Gastroesophageal sphincter (tissue), 4 donors: ENCODE results near the gene GADD45B. TPM values are rescaled to one million over a fixed set of nuclear protein-coding genes. Genes with fewer than 3 reads are reported as not detected.

Source experiments
- ATAC-seq: fragments of 150-250 bp; one replicate; pipeline ENCODE4 v1.9.1; 2016; ENCODE audit warnings: mild to moderate bottlenecking, moderate library complexity
- H3K27ac ChIP-seq, 4 donors: fragments of 200-600 bp; sonication (generic) in 3 of 4; 1 replicate in 3 of 4; 2 replicates in 1 of 4; pipeline ENCODE4 v1.5.1; 2016 to 2019
- H3K27me3 ChIP-seq: fragments of 200-600 bp; sonication (generic); one replicate; pipeline ENCODE4 v1.5.1; 2019
- H3K36me3 ChIP-seq, 2 donors: fragments of 200-600 bp; sonication (generic); one replicate each; pipeline ENCODE4 v1.5.1; 2019; ENCODE audit warnings: control low read depth in 1 of 2
- H3K4me1 ChIP-seq, 3 donors: fragments of 200-600 bp; sonication (generic); 1 replicate in 2 of 3; 2 replicates in 1 of 3; pipeline ENCODE4 v1.5.1; 2016 to 2019; ENCODE audit warnings: control low read depth in 2 of 3
- H3K4me3 ChIP-seq, 2 donors: fragments of 200-600 bp; sonication (generic); one replicate each; pipeline ENCODE4 v1.5.1; 2019; ENCODE audit warnings: mild to moderate bottlenecking in 1 of 2, moderate library complexity in 1 of 2
- H3K9me3 ChIP-seq, 3 donors: fragments of 200-600 bp; sonication (generic); one replicate each; pipeline ENCODE4 v1.5.1; 2017 to 2019; ENCODE audit warnings: control low read depth in 2 of 3
- EP300 ChIP-seq: sonication (generic); formaldehyde crosslinking; IDR thresholded peaks from one replicate; pipeline ENCODE4 v1.6.1; 2017; ENCODE audit warnings: antibody characterized with exemption, mild to moderate bottlenecking
- POLR2A ChIP-seq, 2 donors: fragments of 450-650 bp; IDR thresholded peaks; one replicate each; pipeline ENCODE4 v1.6.1; 2017; ENCODE audit warnings: antibody characterized with exemption in 2 of 2, mild to moderate bottlenecking in 2 of 2, moderate library complexity in 1 of 2
- POLR2AphosphoS5 ChIP-seq: sonication (generic); formaldehyde crosslinking; IDR thresholded peaks from one replicate; pipeline ENCODE4 v1.6.1; 2017; ENCODE audit warnings: antibody characterized with exemption
- WGBS, 2 donors: methylation state at CpG; one replicate each; pipeline ENCODE4 v1.1.5; 2018; ENCODE audit warnings: low coverage in 1 of 2; 5-methylcytosine and 5-hydroxymethylcytosine counted together
- total RNA-seq, 4 donors: library from RNA; depleted of rRNA; stranded (reverse); fragments of >200 nt; gene quantifications; one replicate each; pipeline ENCODE4 v1.1.0, GENCODE V29; 2016
- TF ChIP-seq, protein P1 (sequence below), 4 experiments: fragments of 200-600 bp in 2 of 4; fragments of 450-650 bp in 2 of 4; sonication (generic) in 1 of 4; IDR thresholded peaks; one replicate each; pipeline ENCODE4 v1.5.1; 2017 to 2019; ENCODE audit warnings: antibody characterized with exemption in 4 of 4, mild to moderate bottlenecking in 2 of 4, moderate library complexity in 2 of 4

The GADD45B gene
- total RNA-seq, 4 donors from 2014 or later, result 69.9 to 374 (median 88.7) TPM

GRCh38 chr19:2444251-2445002 lies 31.5 kb upstream of the GADD45B start:
- TF ChIP-seq EP300 (no peak), POLR2A (IDR thresholded peaks at IDR 0.05) (no peak), POLR2AphosphoS5 (no peak)
- TF ChIP-seq, protein P1, sequence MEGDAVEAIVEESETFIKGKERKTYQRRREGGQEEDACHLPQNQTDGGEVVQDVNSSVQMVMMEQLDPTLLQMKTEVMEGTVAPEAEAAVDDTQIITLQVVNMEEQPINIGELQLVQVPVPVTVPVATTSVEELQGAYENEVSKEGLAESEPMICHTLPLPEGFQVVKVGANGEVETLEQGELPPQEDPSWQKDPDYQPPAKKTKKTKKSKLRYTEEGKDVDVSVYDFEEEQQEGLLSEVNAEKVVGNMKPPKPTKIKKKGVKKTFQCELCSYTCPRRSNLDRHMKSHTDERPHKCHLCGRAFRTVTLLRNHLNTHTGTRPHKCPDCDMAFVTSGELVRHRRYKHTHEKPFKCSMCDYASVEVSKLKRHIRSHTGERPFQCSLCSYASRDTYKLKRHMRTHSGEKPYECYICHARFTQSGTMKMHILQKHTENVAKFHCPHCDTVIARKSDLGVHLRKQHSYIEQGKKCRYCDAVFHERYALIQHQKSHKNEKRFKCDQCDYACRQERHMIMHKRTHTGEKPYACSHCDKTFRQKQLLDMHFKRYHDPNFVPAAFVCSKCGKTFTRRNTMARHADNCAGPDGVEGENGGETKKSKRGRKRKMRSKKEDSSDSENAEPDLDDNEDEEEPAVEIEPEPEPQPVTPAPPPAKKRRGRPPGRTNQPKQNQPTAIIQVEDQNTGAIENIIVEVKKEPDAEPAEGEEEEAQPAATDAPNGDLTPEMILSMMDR (IDR thresholded peaks at IDR 0.05), result no peak
- 80 to 82% methylated on average over 2 to 6 of the region's 34 CpGs for WGBS, 2 donors
- ATAC-seq, result no peak
- Histone ChIP-seq H3K4me3 (no peak overlapping the region), H3K4me1 (no peaks in the 10 kb centered on the region), H3K36me3 (peaks cover 0 to 42% of the 10 kb centered on the region in 2 donors), H3K27me3 (no peaks in the 10 kb centered on the region), H3K9me3 (no peaks in the 10 kb centered on the region), H3K27ac (no peak overlapping the region)

DNA sequence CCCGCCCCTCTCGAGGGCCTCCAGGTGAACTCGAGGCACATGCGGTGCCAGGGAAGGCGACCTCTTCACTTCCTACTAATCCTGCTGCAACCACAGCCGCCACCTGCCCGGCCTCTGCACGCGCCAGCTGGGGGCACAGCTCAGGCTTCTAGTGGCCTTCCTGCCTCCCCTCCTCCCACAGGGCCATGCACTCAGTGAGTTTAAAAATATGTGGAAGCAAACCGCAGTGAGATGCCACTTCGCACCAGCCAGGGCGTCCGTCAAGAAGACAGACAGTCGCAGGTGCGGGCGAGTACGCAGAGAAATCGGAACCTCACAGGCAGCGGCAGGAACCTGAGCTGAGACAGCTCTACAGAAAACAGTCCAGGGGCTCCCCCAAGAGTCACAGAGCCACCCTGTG lies 29.5 kb upstream of the GADD45B start:
- WGBS, 2 donors, result no CpG with 5 or more reads among the region's 19 CpGs

DNA sequence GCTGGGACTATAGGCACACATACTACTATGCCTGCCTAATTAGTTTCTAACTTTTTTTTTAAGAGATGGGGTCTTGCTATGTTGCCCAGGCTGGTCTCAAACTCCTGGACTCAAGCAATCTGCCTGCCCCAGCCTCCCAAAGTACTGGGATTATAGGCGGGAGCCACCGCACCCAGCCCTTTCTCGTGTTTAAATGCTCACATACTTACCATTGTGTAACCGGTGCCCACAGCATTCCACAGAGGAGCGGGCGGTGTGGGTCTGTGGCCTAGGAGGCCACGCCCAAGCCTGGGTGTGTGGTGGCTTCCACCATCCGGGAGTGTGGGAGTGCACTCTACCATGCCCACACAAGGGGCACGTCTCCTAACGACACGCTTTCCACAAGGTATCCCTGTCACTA lies 26.9 kb upstream of the GADD45B start:
- no peaks in the 10 kb centered on the region for H3K27me3 ChIP-seq
- no peak for ATAC-seq
- no peak overlapping the region for H3K4me3 ChIP-seq
- WGBS, 2 donors, result 93 to 100% methylated on average over 2 to 5 of the region's 11 CpGs
- TF ChIP-seq POLR2A (IDR thresholded peaks at IDR 0.05) (no peak), EP300 (no peak), POLR2AphosphoS5 (no peak)
- TF ChIP-seq, protein P1 (IDR thresholded peaks at IDR 0.05), result no peak
- H3K4me1 ChIP-seq, result no peaks in the 10 kb centered on the region
- no peak overlapping the region for H3K27ac ChIP-seq
- H3K36me3 ChIP-seq, result peaks cover 0 to 21% of the 10 kb centered on the region in 2 donors
- no peaks in the 10 kb centered on the region for H3K9me3 ChIP-seq

More for the DNA sequence above, 29.5 kb upstream of the GADD45B start:
- peaks cover 0 to 40% of the 10 kb centered on the region in 2 donors for H3K36me3 ChIP-seq
- TF ChIP-seq, protein P1 (IDR thresholded peaks at IDR 0.05), result no peak
- no peak for TF ChIP-seq POLR2A (IDR thresholded peaks at IDR 0.05)
- no peak for TF ChIP-seq EP300
- H3K4me3 ChIP-seq, result no peak overlapping the region
- no peaks in the 10 kb centered on the region for H3K4me1 ChIP-seq
- H3K27me3 ChIP-seq, result no peaks in the 10 kb centered on the region
- ATAC-seq, result no peak
- no peaks in the 10 kb centered on the region for H3K9me3 ChIP-seq
- no peak overlapping the region for H3K27ac ChIP-seq

- Histone ChIP-seq H3K4me1 (peaks cover 0 to 16% (median 7%) of the 10 kb centered on the region in 3 donors), H3K27me3 (no peaks in the 10 kb centered on the region), H3K9me3 (no peaks in the 10 kb centered on the region), H3K36me3 (peaks cover 0 to 12% of the 10 kb centered on the region in 2 donors), H3K4me3 (no peak overlapping the region), H3K27ac (no peak overlapping the region)
- ATAC-seq, result no peak
- TF ChIP-seq POLR2AphosphoS5 (no peak), POLR2A (IDR thresholded peaks at IDR 0.05) (no peak), EP300 (no peak)
- TF ChIP-seq, protein P1 (IDR thresholded peaks at IDR 0.05), result no peak
- 78 to 86% methylated on average over 1 to 3 of the region's 7 CpGs for whole genome bisulfite sequencing, 2 donors
These were observed 24.8 kb upstream of the GADD45B start for GRCh38 chr19:2451138-2451537.

GRCh38 chr19:2451741-2452140 lies 24.2 kb upstream of the GADD45B start:
- no peaks in the 10 kb centered on the region for H3K27me3 ChIP-seq
- TF ChIP-seq POLR2A (IDR thresholded peaks at IDR 0.05) (no peak), EP300 (no peak), POLR2AphosphoS5 (no peak)
- TF ChIP-seq, protein P1 (IDR thresholded peaks at IDR 0.05), result no peak
- ATAC-seq, result no peak
- H3K4me3 ChIP-seq, result no peak overlapping the region
- H3K9me3 ChIP-seq, result no peaks in the 10 kb centered on the region
- no peak overlapping the region for H3K27ac ChIP-seq
- H3K4me1 ChIP-seq, result peaks cover 0 to 19% (median 7%) of the 10 kb centered on the region in 3 donors
- WGBS, 2 donors, result 87% methylated on average over 13 of the region's 18 CpGs; no CpG with 5 or more reads in 1 of the 2 donors
- H3K36me3 ChIP-seq, result peaks cover 0 to 12% of the 10 kb centered on the region in 2 donors
